BLaER1 (cell line): ENCODE results near the gene POLDIP3.
"Not testable (repeated sequence)": the region's sequence is repeated elsewhere in the genome, so short reads cannot be mapped to it uniquely, and the experiment has no call there.

Experiments used
- H3K27ac ChIP-seq: shearing (Covaris generic); formaldehyde crosslinking; 2 replicates; pipeline ENCODE4 v1.8.1; 2022
- H3K27me3 ChIP-seq: shearing (Covaris generic); formaldehyde crosslinking; 2 replicates; pipeline ENCODE4 v1.8.1; 2022
- H3K36me3 ChIP-seq: shearing (Covaris generic); formaldehyde crosslinking; 2 replicates; pipeline ENCODE4 v1.8.1; 2022
- H3K4me1 ChIP-seq: shearing (Covaris generic); formaldehyde crosslinking; 2 replicates; pipeline ENCODE4 v1.8.1; 2022
- H3K4me2 ChIP-seq: shearing (Covaris generic); formaldehyde crosslinking; 2 replicates; pipeline ENCODE4 v1.8.1; 2022
- H3K4me3 ChIP-seq: shearing (Covaris generic); formaldehyde crosslinking; 2 replicates; pipeline ENCODE4 v1.8.1; 2022
- H3K9ac ChIP-seq: shearing (Covaris generic); formaldehyde crosslinking; 2 replicates; pipeline ENCODE4 v1.8.1; 2022
- H3K9me3 ChIP-seq: shearing (Covaris generic); formaldehyde crosslinking; 2 replicates; pipeline ENCODE4 v1.8.1; 2022
- H4K20me1 ChIP-seq: shearing (Covaris generic); formaldehyde crosslinking; 2 replicates; pipeline ENCODE4 v1.8.1; 2022
- Cebpa-rat ChIP-seq: shearing (Covaris generic); IDR thresholded peaks from 2 replicates; pipeline ENCODE4 v1.8.1; 2022

Gene POLDIP3

GRCh38 chr22:42562684-42563083, 52.0 kb downstream of the POLDIP3 start:
- no peaks in the 10 kb centered on the region for H3K27me3 ChIP-seq
- TF ChIP-seq Cebpa-rat, result no peak
- H4K20me1 ChIP-seq, result 0 out of 2 replicates have a peak, but pooled peaks cover 11% of the 10 kb centered on the region
- peaks cover 37% of the 10 kb centered on the region for H3K4me1 ChIP-seq
- H3K9me3 ChIP-seq, result peaks cover 10% of the 10 kb centered on the region; the same call in 1 of the 2 replicates
- H3K27ac ChIP-seq, result peak overlapping the region; percentile 29; the same call in 1 of the 2 replicates
- peak overlapping the region; percentile 73 for H3K4me2 ChIP-seq
- H3K4me3 ChIP-seq, result no peak overlapping the region
- peaks cover 20% of the 10 kb centered on the region for H3K36me3 ChIP-seq
- H3K9ac ChIP-seq, result 0 out of 2 replicates have a peak overlapping the region, but pooled peaks have one; percentile 12

- H3K27me3 ChIP-seq, result no peaks in the 10 kb centered on the region
- H3K9me3 ChIP-seq, result peaks cover 10% of the 10 kb centered on the region; the same call in 1 of the 2 replicates
- H3K4me2 ChIP-seq, result peak overlapping the region; percentile 73
- H3K27ac ChIP-seq, result peak overlapping the region; percentile 29; the same call in 1 of the 2 replicates
- peaks cover 37% of the 10 kb centered on the region for H3K4me1 ChIP-seq
- H4K20me1 ChIP-seq, result 0 out of 2 replicates have a peak, but pooled peaks cover 11% of the 10 kb centered on the region
- H3K36me3 ChIP-seq, result peaks cover 20% of the 10 kb centered on the region
- peak overlapping the region; percentile 12; the same call in 1 of the 2 replicates for H3K9ac ChIP-seq
- TF ChIP-seq Cebpa-rat, result no peak
- no peak overlapping the region for H3K4me3 ChIP-seq
These were observed 52.4 kb downstream of the POLDIP3 start for GRCh38 chr22:42562279-42562678.

DNA sequence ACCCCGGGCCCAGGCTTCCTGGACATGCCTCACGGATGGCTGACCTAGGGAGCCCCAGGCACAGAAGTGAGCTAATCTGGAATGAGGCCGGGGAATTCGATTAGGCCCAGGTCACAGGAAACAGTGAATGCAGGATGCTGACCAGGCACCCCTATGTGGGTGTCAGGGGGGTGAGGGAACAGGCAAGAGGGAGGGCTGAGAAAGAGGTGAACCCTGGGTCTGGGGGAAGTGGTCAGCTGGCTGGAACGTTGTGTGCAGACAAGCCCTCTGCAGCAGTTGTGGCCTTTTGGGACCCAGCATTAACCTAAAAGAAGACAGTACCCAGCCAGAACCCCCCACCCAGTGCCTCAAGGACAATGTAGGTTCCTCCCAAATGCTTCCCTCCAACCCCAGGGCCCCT, 52.8 kb downstream of the POLDIP3 start:
- Histone ChIP-seq H3K36me3 (peaks cover 20% of the 10 kb centered on the region), H3K27me3 (no peaks in the 10 kb centered on the region), H3K27ac (peak overlapping the region; percentile 29; the same call in 1 of the 2 replicates), H3K4me3 (no peak overlapping the region), H3K4me1 (peaks cover 37% of the 10 kb centered on the region), H4K20me1 (0 out of 2 replicates have a peak, but pooled peaks cover 11% of the 10 kb centered on the region), H3K9me3 (peaks cover 10% of the 10 kb centered on the region; the same call in 1 of the 2 replicates), H3K9ac (peak overlapping the region; percentile 35; the same call in 1 of the 2 replicates), H3K4me2 (peak overlapping the region; percentile 73)
- TF ChIP-seq Cebpa-rat, result no peak

DNA sequence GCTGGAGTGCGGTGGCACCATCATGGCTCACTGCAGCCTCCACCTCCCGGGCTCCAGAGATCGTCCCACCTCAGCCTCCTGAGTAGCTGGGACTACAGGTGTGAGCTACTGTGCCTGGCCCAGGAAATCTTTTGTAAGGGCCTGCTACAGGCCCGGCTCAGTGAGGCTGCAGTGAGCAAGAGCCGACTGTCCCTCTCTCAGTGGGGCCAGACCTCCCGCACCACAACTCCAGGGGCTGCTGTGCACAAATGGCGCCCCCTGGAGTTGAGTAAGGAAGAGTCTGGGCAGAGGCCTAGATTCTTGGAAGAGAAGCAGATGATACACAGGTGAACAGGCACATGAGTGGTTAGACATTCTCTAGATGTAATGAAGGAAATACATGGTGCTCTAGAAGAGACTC, 53.9 kb downstream of the POLDIP3 start:
- peaks cover 37% of the 10 kb centered on the region for H3K4me1 ChIP-seq
- TF ChIP-seq Cebpa-rat, result no peak
- 0 out of 2 replicates have a peak, but pooled peaks cover 11% of the 10 kb centered on the region for H4K20me1 ChIP-seq
- H3K4me2 ChIP-seq, result 0 out of 2 replicates have a peak overlapping the region, but pooled peaks have one; percentile 5
- peaks cover 6% of the 10 kb centered on the region; the same call in 1 of the 2 replicates for H3K9me3 ChIP-seq
- H3K9ac ChIP-seq, result no peak overlapping the region
- H3K27ac ChIP-seq, result no peak overlapping the region
- H3K36me3 ChIP-seq, result peaks cover 13% of the 10 kb centered on the region
- no peak overlapping the region for H3K4me3 ChIP-seq
- no peaks in the 10 kb centered on the region for H3K27me3 ChIP-seq

DNA sequence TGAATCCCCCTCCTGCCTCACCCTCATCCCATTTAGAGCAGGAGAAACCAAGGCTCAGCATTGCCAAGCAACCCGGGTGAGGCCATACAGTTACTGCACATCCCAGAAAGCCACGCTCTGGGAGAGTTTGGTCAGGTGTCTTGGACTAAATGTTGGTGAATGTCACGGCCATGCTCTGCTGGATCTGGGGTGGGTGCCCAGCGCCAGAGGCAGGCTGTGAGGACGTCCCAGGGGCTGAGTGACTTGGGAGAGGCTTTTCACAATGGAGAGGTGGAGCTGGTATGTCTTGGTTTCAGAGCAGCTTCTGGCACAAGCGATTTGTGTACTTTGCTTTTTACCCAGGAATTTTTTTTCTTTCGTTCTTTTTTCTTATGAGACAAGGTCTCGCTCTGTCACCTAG, 54.3 kb downstream of the POLDIP3 start:
- H3K27ac ChIP-seq, result no peak overlapping the region
- H3K4me1 ChIP-seq, result peaks cover 37% of the 10 kb centered on the region
- no peaks in the 10 kb centered on the region for H3K27me3 ChIP-seq
- no peak overlapping the region for H3K9ac ChIP-seq
- TF ChIP-seq Cebpa-rat, result no peak
- 0 out of 2 replicates have a peak overlapping the region, but pooled peaks have one; percentile 5 for H3K4me2 ChIP-seq
- H3K9me3 ChIP-seq, result peaks cover 2% of the 10 kb centered on the region; the same call in 1 of the 2 replicates
- H4K20me1 ChIP-seq, result 0 out of 2 replicates have a peak, but pooled peaks cover 11% of the 10 kb centered on the region
- peaks cover 9% of the 10 kb centered on the region for H3K36me3 ChIP-seq
- H3K4me3 ChIP-seq, result no peak overlapping the region

- Histone ChIP-seq H3K27ac (peak within 1 kb of the TSS; percentile 78), H4K20me1 (no peaks in the 10 kb centered on the region), H3K36me3 (no peaks in the 10 kb centered on the region), H3K27me3 (no peaks in the 10 kb centered on the region), H3K4me3 (peak within 1 kb of the TSS; percentile 68), H3K4me2 (peak within 1 kb of the TSS; percentile 99), H3K9ac (peak within 1 kb of the TSS; percentile 79), H3K4me1 (peaks cover 40% of the 10 kb centered on the region), H3K9me3 (no peaks in the 10 kb centered on the region)
- no peak for TF ChIP-seq Cebpa-rat
These were observed 61.0 kb downstream of the POLDIP3 start, which contains the start of gene SERHL2 for GRCh38 chr22:42553475-42554361. Gene SERHL2 (plus strand): TSS chr22:42553956. CDS start chr22:42554021, 65 bp downstream.

DNA sequence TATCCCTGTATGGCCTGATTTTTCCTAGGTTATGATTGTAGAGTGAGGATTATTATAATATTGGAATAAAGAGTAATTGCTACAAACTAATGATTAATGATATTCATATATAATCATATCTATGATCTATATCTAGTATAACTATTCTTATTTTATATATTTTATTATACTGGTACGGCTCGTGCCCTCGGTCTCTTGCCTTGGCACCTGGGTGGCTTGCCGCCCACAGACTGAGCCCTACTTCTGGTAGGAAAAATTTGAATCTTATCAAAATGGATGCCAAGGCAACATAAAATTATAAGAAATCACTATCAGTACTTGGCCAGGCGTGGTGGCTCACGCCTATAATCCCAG, 62.4 kb downstream of the POLDIP3 start:
- 0 out of 2 replicates have a peak overlapping the region, but pooled peaks have one; percentile 78 for H3K27ac ChIP-seq
- H3K9ac ChIP-seq, H3K27me3 ChIP-seq, H3K9me3 ChIP-seq, H3K4me3 ChIP-seq, H3K36me3 ChIP-seq, H4K20me1 ChIP-seq: not testable (repeated sequence)
- peaks cover 40% of the 10 kb centered on the region for H3K4me1 ChIP-seq
- H3K4me2 ChIP-seq, result peak overlapping the region; percentile 99

GRCh38 chr22:42549331-42550060, 65.2 kb downstream of the POLDIP3 start:
- H3K27me3 ChIP-seq, result no peaks in the 10 kb centered on the region
- H3K9ac ChIP-seq, result no peak overlapping the region
- no peaks in the 10 kb centered on the region for H4K20me1 ChIP-seq
- no peak overlapping the region for H3K4me2 ChIP-seq
- TF ChIP-seq Cebpa-rat, result no peak
- no peak overlapping the region for H3K4me3 ChIP-seq
- H3K27ac ChIP-seq, result no peak overlapping the region
- no peaks in the 10 kb centered on the region for H3K36me3 ChIP-seq
- H3K9me3 ChIP-seq, result no peaks in the 10 kb centered on the region
- H3K4me1 ChIP-seq, result peaks cover 40% of the 10 kb centered on the region

GRCh38 chr22:42548597-42549330, 65.9 kb downstream of the POLDIP3 start:
- no peak overlapping the region for H3K4me3 ChIP-seq
- H3K4me2 ChIP-seq, result no peak overlapping the region
- no peak overlapping the region for H3K27ac ChIP-seq

DNA sequence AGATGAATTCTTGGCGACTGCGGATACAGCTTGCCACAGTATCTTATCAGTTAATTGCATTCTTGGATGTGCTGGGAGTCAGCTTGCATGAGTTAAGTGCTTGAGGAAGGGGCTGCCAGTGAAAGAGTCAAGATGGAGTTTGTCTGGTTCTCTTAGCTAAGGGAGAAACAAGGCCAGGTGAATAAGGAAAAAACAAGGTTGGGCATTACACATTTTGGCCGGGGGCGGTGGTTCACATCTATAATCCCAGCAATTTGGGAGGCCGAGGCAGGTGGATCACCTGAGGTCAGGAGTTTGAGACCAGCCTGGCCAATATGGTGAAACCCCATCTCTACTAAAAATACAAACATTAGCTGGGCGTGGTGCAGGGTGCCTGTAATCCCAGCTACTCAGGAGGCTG, 66.6 kb downstream of the POLDIP3 start:
- not testable (repeated sequence) for H3K4me3 ChIP-seq, H3K27me3 ChIP-seq, H3K9ac ChIP-seq, H3K9me3 ChIP-seq, H3K4me2 ChIP-seq, H4K20me1 ChIP-seq, H3K27ac ChIP-seq, H3K36me3 ChIP-seq
- H3K4me1 ChIP-seq, result peaks cover 28% of the 10 kb centered on the region

More at GRCh38 chr22:42548597-42549330, 65.9 kb downstream of the POLDIP3 start:
- TF ChIP-seq Cebpa-rat, result no peak
- H3K36me3 ChIP-seq, result no peaks in the 10 kb centered on the region
- no peaks in the 10 kb centered on the region for H4K20me1 ChIP-seq
- H3K9me3 ChIP-seq, result no peaks in the 10 kb centered on the region
- no peaks in the 10 kb centered on the region for H3K27me3 ChIP-seq
- H3K4me1 ChIP-seq, result peaks cover 32% of the 10 kb centered on the region
- no peak overlapping the region for H3K9ac ChIP-seq
